GM18870 (cell line): ENCODE data around the gene CSMD2.

Source experiments
- ATAC-seq: cut with Tn5 transposase; IDR thresholded peaks from one replicate; pipeline ENCODE4 v1.9.1; 2021; ENCODE audit warnings: moderate library complexity; ENCODE audit not compliant: unreplicated experiment

The CSMD2 gene

GRCh38 chr1:33575324-33575879, 589.6 kb downstream of the CSMD2 start:
- no peak for ATAC-seq

- no peak for ATAC-seq
Measured at GRCh38 chr1:33573661-33574060, 591.4 kb downstream of the CSMD2 start.

- ATAC-seq = no peak
Measured at GRCh38 chr1:33572387-33572786, 592.6 kb downstream of the CSMD2 start.

- ATAC-seq = no peak
Measured at GRCh38 chr1:33569331-33569730, 595.7 kb downstream of the CSMD2 start.

GRCh38 chr1:33563699-33564098, 601.3 kb downstream of the CSMD2 start:
- ATAC-seq = no peak

GRCh38 chr1:33562563-33562962, 602.5 kb downstream of the CSMD2 start:
- no peak for ATAC-seq

- no peak for ATAC-seq
Measured at GRCh38 chr1:33561576-33561975, 603.5 kb downstream of the CSMD2 start.

GRCh38 chr1:33560680-33561079, 604.4 kb downstream of the CSMD2 start:
- ATAC-seq = no peak

GRCh38 chr1:33548721-33549120, 616.3 kb downstream of the CSMD2 start:
- ATAC-seq = no peak

- no peak for ATAC-seq
Measured at GRCh38 chr1:33548319-33548718, 616.7 kb downstream of the CSMD2 start.

- ATAC-seq = no peak
Measured at GRCh38 chr1:33547576-33547975, 617.5 kb downstream of the CSMD2 start.

GRCh38 chr1:33541966-33542365, 623.1 kb downstream of the CSMD2 start:
- no peak for ATAC-seq

- ATAC-seq = no peak
Measured at GRCh38 chr1:33537885-33538284, 627.1 kb downstream of the CSMD2 start.

GRCh38 chr1:33535334-33535733, 629.7 kb downstream of the CSMD2 start:
- no peak for ATAC-seq

- ATAC-seq = no peak
Measured at GRCh38 chr1:33532936-33533335, 632.1 kb downstream of the CSMD2 start.

- no peak for ATAC-seq
Measured at GRCh38 chr1:33532250-33532649, 632.8 kb downstream of the CSMD2 start.

GRCh38 chr1:33529957-33530356, 635.1 kb downstream of the CSMD2 start:
- no peak for ATAC-seq

- ATAC-seq = no peak
Measured at GRCh38 chr1:33527934-33528333, 637.1 kb downstream of the CSMD2 start.

- no peak for ATAC-seq
Measured at GRCh38 chr1:33524586-33524985, 640.4 kb downstream of the CSMD2 start.

GRCh38 chr1:33519240-33519884, 645.7 kb downstream of the CSMD2 start:
- ATAC-seq = no peak

- no peak for ATAC-seq
Measured at GRCh38 chr1:33517596-33518250, 647.3 kb downstream of the CSMD2 start.

- no peak for ATAC-seq
Measured at GRCh38 chr1:33516891-33517567, 648.0 kb downstream of the CSMD2 start.
